ENCODE data around the gene DNAH2. TPM values are rescaled to one million over a fixed set of nuclear protein-coding genes. Genes with fewer than 3 reads are reported as not detected.

Gene DNAH2
- total and polyA plus RNA-seq, 2 of the 13 experiments (the other 11 are each of a cell fraction or from before 2014, with no cell fraction given), result not detected

DNA sequence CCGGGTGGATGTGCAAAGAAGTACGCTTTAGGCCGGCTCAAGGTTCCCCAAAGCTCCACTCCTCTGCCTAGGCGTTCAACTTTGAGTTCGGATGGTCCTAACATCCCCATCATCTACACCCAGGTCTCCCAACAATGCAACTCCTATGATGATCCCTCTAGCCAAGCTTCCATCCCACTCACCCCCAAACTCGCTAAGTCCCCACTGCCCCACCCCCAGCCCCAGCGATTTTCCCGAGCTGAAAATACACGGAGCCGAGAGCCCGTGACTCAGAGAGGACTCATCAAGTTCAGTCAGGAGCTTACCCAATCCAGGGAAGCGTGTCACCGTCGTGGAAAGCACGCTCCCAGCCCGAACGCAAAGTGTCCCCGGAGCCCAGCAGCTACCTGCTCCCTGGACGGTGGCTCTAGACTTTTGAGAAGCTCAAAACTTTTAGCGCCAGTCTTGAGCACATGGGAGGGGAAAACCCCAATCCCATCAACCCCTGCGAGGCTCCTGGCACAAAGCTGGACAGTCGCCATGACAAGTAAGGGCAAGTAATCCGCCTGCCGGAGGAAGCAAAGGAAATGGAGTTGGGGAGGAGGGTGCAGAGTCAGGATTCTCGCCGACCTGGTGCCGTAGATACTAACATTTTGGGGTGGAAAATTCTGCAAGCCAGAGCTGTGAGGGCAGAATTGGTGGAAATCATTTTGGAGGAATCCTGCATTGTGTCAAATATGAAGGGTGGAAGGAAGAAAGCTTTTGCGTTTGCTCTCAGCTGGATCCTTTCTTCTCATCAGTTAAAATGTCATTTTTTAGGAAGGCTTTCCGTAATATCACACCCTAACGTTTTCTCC is 30.3 kb upstream of the DNAH2 start, which contains the start of gene TP53 (continued):
- TF ChIP-seq, protein P1, sequence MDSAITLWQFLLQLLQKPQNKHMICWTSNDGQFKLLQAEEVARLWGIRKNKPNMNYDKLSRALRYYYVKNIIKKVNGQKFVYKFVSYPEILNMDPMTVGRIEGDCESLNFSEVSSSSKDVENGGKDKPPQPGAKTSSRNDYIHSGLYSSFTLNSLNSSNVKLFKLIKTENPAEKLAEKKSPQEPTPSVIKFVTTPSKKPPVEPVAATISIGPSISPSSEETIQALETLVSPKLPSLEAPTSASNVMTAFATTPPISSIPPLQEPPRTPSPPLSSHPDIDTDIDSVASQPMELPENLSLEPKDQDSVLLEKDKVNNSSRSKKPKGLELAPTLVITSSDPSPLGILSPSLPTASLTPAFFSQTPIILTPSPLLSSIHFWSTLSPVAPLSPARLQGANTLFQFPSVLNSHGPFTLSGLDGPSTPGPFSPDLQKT (CRISPR knock-in tag; IDR thresholded peaks at IDR 0.05; ENCODE audit: borderline replicate concordance), result no peak
- TF ChIP-seq SP2 (CRISPR knock-in tag; IDR thresholded peaks at IDR 0.05) (no peak), ZNF652 (CRISPR knock-in tag; IDR thresholded peaks at IDR 0.05; ENCODE audit: borderline replicate concordance, low read depth) (no peak), CREB1 (IDR thresholded peaks at IDR 0.05) (peak; percentile 29; the same call in 1 of the 2 replicates), CREB1 (CRISPR knock-in tag; IDR thresholded peaks at IDR 0.05) (peak; percentile 65; the same call in 1 of the 2 replicates), FOXA3 (CRISPR knock-in tag; IDR thresholded peaks at IDR 0.05) (no peak), HOXA7 (CRISPR knock-in tag; IDR thresholded peaks at IDR 0.05) (no peak), ZMYM4 (CRISPR knock-in tag; IDR thresholded peaks at IDR 0.05) (peak; percentile 42; the same call in 1 of the 2 replicates), ISX (CRISPR knock-in tag; conservative IDR thresholded peaks at IDR 0.05) (no peak), ZKSCAN5 (CRISPR knock-in tag; IDR thresholded peaks at IDR 0.05) (no peak), SSRP1 (CRISPR knock-in tag; IDR thresholded peaks at IDR 0.05) (no peak), ATM (IDR thresholded peaks at IDR 0.05; ENCODE audit: borderline replicate concordance) (no peak), GABPB1 (CRISPR knock-in tag; IDR thresholded peaks at IDR 0.05) (peak; percentile 72; the same call in 1 of the 2 replicates), PHB2 (IDR thresholded peaks at IDR 0.05; ENCODE audit: partially characterized antibody) (no peak)
- TF ChIP-seq, protein P2, sequence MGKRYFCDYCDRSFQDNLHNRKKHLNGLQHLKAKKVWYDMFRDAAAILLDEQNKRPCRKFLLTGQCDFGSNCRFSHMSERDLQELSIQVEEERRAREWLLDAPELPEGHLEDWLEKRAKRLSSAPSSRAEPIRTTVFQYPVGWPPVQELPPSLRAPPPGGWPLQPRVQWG (CRISPR knock-in tag; IDR thresholded peaks at IDR 0.05; ENCODE audit: borderline replicate concordance, low read depth), result no peak
- TF ChIP-seq, protein P3, sequence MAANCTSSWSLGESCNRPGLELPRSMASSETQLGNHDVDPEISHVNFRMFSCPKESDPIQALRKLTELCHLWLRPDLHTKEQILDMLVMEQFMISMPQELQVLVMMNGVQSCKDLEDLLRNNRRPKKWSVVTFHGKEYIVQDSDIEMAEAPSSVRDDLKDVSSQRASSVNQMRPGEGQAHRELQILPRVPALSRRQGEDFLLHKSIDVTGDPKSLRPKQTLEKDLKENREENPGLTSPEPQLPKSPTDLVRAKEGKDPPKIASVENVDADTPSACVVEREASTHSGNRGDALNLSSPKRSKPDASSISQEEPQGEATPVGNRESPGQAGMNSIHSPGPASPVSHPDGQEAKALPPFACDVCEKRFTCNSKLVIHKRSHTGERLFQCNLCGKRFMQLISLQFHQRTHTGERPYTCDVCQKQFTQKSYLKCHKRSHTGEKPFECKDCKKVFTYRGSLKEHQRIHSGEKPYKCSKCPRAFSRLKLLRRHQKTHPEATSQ (CRISPR knock-in tag; IDR thresholded peaks at IDR 0.05; ENCODE audit: borderline replicate concordance), result no peak
- TF ChIP-seq, protein P4, sequence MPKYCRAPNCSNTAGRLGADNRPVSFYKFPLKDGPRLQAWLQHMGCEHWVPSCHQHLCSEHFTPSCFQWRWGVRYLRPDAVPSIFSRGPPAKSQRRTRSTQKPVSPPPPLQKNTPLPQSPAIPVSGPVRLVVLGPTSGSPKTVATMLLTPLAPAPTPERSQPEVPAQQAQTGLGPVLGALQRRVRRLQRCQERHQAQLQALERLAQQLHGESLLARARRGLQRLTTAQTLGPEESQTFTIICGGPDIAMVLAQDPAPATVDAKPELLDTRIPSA (CRISPR knock-in tag; IDR thresholded peaks at IDR 0.05; ENCODE audit: borderline replicate concordance), result no peak
- TF ChIP-seq, protein P5, sequence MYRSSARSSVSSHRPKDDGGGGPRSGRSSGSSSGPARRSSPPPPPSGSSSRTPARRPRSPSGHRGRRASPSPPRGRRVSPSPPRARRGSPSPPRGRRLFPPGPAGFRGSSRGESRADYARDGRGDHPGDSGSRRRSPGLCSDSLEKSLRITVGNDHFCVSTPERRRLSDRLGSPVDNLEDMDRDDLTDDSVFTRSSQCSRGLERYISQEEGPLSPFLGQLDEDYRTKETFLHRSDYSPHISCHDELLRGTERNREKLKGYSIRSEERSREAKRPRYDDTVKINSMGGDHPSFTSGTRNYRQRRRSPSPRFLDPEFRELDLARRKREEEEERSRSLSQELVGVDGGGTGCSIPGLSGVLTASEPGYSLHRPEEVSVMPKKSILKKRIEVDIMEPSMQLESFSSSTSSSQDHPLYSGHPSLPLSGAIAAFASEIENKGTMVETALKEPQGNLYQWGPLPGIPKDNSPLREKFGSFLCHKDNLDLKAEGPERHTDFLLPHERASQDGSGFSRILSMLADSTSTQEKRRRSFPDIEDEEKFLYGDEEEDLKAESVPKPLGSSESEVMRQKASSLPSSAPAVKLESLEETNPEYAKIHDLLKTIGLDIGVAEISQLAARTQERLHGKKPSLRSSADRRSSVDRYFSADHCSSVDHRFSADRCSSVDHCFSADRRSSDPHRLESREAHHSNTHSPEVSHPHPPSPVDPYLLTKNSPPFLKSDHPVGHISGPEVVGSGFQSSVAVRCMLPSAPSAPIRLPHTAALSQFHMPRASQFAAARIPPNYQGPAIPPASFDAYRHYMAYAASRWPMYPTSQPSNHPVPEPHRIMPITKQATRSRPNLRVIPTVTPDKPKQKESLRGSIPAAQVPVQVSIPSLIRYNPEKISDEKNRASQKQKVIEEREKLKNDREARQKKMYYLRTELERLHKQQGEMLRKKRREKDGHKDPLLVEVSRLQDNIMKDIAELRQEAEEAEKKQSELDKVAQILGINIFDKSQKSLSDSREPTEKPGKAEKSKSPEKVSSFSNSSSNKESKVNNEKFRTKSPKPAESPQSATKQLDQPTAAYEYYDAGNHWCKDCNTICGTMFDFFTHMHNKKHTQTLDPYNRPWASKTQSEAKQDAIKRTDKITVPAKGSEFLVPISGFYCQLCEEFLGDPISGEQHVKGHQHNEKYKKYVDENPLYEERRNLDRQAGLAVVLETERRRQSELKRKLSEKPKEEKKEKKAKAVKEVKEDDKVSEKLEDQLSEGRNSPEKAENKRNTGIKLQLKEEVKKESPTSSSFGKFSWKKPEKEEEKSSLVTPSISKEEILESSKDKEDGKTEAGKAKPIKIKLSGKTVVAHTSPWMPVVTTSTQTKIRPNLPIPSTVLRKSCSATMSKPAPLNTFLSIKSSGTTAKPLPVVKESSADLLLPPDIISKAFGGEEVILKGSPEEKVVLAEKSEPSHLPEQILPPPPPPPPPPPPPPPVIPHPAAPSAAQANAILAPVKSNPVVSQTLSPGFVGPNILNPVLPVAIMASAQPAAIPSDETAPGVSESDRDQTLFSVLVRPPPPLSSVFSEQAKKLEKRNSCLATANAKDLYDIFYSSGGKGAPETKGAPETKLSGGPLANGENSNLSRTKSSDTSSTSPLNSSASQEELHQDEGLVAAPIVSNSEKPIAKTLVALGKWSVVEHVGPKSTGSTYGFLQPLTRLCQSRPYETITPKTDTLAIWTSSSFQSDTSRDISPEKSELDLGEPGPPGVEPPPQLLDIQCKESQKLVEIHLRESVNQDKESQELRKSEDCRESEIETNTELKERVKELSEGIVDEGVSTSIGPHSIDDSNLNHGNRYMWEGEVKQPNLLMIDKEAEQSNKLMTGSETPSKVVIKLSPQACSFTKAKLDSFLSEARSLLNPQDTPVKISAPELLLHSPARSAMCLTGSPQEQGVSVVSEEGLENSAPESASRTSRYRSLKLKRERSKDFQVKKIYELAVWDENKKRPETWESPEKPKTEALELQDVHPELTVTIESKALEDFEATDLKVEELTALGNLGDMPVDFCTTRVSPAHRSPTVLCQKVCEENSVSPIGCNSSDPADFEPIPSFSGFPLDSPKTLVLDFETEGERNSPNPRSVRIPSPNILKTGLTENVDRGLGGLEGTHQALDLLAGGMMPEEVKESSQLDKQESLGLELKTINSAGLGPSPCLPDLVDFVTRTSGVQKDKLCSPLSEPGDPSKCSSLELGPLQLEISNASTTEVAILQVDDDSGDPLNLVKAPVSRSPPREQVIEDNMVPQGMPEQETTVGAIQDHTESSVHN (CRISPR knock-in tag; IDR thresholded peaks at IDR 0.05), result no peak
